HUES6 (cell line): ENCODE data around the gene CATSPER4.

Source experiments
- H3K27ac ChIP-seq: 2 replicates; pipeline ENCODE4 v1.7.0; 2013; ENCODE audit warnings: low read depth, mild to moderate bottlenecking, low read length, inconsistent platforms
- H3K27me3 ChIP-seq: 2 replicates; pipeline ENCODE4 v1.6.1; 2013; ENCODE audit warnings: low read length; ENCODE audit not compliant: control insufficient read depth, insufficient read depth
- H3K36me3 ChIP-seq: 2 replicates; pipeline ENCODE4 v1.6.1; 2013; ENCODE audit warnings: low read length; ENCODE audit not compliant: control insufficient read depth, insufficient read depth
- H3K4me1 ChIP-seq: 2 replicates; pipeline ENCODE4 v1.6.1; 2013; ENCODE audit warnings: low read length; ENCODE audit not compliant: control insufficient read depth, insufficient read depth
- H3K4me3 ChIP-seq: 2 replicates; pipeline ENCODE4 v1.5.1; 2013; ENCODE audit warnings: low read depth, low read length
- H3K9ac ChIP-seq: one replicate; pipeline ENCODE4 v1.6.1; 2013; ENCODE audit warnings: mild to moderate bottlenecking, low read length
- H3K9me3 ChIP-seq: 2 replicates; pipeline ENCODE4 v1.6.1; 2013; ENCODE audit warnings: low read depth, low read length; ENCODE audit not compliant: control insufficient read depth, insufficient read depth

Gene CATSPER4

GRCh38 chr1:26168410-26169197, 21.8 kb upstream of the CATSPER4 start, which contains the start of gene C1orf232:
C1orf232 (minus strand) TSS chr1:26168963; CDS start chr1:26168499, 464 bp downstream.
- Histone ChIP-seq H3K36me3 (peaks cover 9% of the 10 kb centered on the region), H3K9ac (peak within 1 kb of the TSS; percentile 91), H3K4me3 (peak within 1 kb of the TSS; percentile 89), H3K9me3 (no peaks in the 10 kb centered on the region), H3K4me1 (peaks cover 38% of the 10 kb centered on the region), H3K27ac (peak within 1 kb of the TSS; percentile 89; the same call in 1 of the 2 replicates), H3K27me3 (peaks cover 29% of the 10 kb centered on the region)

DNA sequence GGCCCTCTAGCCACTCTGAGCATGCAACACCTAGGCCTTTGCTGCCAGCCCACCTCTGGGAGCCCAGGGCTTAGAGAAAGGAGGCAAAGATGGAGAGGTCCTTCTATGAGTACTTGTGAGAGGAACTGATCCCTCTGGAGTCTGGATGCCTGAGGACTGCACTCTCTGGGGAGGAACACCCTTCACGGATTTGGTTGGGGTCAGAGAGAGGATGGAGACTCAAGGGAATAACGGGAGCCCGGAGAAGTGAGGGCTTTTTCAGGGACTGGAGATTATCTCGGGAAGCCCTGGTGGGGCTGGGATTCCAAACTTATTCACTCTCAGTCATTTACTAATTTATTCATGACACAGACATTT, 21.2 kb upstream of the CATSPER4 start:
- Histone ChIP-seq H3K4me3 (peak overlapping the region; percentile 89; the same call in 1 of the 2 replicates), H3K9ac (no peak overlapping the region), H3K27ac (no peak overlapping the region), H3K4me1 (peaks cover 38% of the 10 kb centered on the region), H3K9me3 (no peaks in the 10 kb centered on the region), H3K27me3 (peaks cover 24% of the 10 kb centered on the region), H3K36me3 (peaks cover 9% of the 10 kb centered on the region)

DNA sequence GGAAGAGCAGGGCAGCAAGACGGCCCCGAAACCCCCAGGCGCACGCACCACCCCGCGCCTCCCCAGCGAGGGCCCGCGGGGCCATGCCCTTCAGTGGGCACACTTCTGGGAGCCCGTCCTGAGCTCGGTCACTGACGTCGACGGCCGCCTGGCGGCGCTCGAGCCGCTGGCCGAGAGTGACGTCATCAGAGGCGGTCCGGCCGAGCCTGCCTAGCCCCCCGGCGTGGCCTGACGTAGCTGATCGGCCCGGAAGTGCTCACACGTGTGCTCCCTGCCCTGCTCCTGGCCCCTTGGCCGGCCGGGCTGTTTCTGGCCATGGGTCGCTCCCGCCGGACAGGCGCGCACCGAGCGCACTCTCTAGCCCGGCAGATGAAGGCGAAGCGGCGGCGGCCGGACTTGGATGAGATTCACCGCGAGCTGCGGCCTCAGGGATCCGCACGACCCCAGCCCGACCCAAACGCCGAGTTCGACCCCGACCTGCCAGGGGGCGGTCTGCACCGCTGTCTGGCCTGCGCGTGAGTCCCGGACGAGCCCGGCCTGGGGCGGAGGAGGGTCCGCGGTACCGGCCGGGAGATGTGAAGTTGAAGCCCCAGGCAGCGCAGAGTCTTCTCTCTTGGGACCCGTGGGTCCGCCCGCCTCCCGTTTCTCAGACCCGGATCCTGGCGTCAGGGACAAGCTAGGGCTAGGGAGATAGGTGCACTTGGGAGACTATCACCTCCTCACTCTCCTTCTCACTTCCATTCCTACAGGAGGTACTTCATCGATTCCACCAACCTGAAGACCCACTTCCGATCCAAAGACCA, 20.5 kb upstream of the CATSPER4 start, which contains the start of gene ZNF593:
Gene ZNF593, plus strand, starts transcription at position 240 of the 803 bp plus-strand sequence. Its CDS starts 76 bp downstream, at position 316.
- peaks cover 33% of the 10 kb centered on the region for H3K4me1 ChIP-seq
- H3K27ac ChIP-seq = peak within 1 kb of the TSS; percentile 89; the same call in 1 of the 2 replicates
- H3K9ac ChIP-seq = peak within 1 kb of the TSS; percentile 91
- H3K4me3 ChIP-seq = peak within 1 kb of the TSS; percentile 89
- H3K27me3 ChIP-seq = peaks cover 24% of the 10 kb centered on the region
- no peaks in the 10 kb centered on the region for H3K9me3 ChIP-seq
- H3K36me3 ChIP-seq = peaks cover 9% of the 10 kb centered on the region

DNA sequence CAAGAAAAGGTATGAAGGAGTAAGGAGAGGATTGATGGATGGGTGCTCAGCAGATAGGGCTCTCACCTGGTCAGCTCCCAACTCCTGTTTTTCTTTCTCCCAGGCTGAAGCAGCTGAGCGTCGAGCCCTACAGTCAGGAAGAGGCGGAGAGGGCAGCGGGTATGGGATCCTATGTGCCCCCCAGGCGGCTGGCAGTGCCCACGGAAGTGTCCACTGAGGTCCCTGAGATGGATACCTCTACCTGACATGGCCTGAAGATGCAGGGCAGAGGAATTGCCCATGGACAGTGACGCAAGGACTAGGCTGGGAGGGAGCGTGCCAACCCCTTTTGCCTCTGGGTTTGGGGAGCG, 20.0 kb upstream of the CATSPER4 start:
- H3K9me3 ChIP-seq = no peaks in the 10 kb centered on the region
- peak overlapping the region; percentile 89; the same call in 1 of the 2 replicates for H3K27ac ChIP-seq
- peak overlapping the region; percentile 89 for H3K4me3 ChIP-seq
- peaks cover 28% of the 10 kb centered on the region for H3K4me1 ChIP-seq
- peaks cover 19% of the 10 kb centered on the region for H3K27me3 ChIP-seq
- H3K9ac ChIP-seq = peak overlapping the region; percentile 91
- H3K36me3 ChIP-seq = peaks cover 9% of the 10 kb centered on the region

DNA sequence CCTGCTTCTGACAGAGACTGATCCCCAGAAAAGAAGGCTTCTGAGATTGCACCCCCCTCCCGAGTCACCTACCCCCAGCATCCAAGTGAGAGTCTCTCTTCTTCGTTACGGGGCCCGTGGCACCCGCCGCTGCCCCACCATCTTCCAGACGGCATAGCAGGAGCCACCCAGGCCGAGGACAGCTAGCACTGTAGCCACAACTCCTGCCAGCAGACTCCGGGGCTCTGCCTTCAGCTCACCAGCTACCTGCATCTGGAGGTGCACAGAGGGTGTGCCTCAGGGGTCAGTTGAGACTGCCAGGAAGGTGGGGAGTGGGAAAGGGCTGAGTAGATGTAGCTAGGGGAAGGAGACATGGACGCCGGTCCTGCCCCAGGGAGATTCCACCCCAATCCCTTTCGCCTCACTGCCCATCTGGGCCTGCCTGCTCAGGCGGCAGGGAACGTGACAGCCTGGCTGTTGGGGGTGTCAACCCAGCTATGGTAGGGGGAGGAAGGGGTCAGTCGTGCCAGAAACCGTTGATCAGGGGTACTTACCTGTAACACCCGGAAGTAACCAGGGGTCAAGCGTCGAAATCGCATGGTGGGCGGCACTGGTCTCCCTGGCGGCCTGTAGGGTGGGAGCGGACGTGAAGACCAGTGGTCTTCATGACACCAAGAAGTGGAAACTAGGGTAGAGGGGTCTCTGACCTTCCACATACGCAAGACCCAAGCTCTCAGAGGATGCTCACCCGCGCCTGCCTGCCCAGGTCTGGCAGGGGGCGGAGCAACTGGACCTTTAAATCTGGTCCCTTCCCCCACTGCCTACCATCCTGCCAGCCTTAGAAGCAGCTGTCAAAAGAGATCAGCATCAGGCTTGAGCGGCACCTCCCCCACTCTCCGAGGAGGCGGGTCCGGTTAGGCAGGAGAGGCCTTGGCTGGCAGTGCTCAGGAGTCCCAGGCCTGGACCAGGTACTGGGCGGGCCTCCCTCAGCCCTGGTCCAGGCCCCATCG, 19.0 kb upstream of the CATSPER4 start, which contains the start of gene ZNF593OS:
Gene ZNF593OS, minus strand, starts transcription at position 749 of the 989 bp plus-strand sequence. Its CDS starts 171 bp downstream, at position 578.
- H3K27ac ChIP-seq = no peak within 1 kb of the TSS
- no peaks in the 10 kb centered on the region for H3K9me3 ChIP-seq
- H3K4me3 ChIP-seq = peak within 1 kb of the TSS; percentile 89
- peaks cover 12% of the 10 kb centered on the region; the same call in 1 of the 2 replicates for H3K27me3 ChIP-seq
- H3K9ac ChIP-seq = peak within 1 kb of the TSS; percentile 91
- peaks cover 21% of the 10 kb centered on the region for H3K4me1 ChIP-seq
- peaks cover 9% of the 10 kb centered on the region for H3K36me3 ChIP-seq

DNA sequence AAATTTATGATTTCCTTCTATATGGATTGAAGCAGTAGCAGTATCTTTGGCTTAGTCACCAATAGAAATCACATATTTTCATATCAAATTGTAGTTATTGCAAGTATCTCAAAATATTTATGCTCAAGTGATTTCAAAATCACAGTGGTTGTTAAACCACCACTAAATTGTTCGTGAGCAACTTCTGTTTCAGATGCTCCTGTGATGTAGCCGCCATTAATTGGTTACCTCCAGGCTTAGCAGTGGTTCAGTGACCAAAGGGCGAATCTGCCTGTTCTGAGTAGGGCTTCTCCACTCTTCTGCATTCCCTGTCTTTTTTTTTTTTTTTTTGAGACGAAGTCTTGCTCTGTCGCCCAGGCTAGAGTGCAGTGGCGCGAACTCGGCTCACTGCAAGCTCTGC, 15.1 kb upstream of the CATSPER4 start:
- H3K9me3 ChIP-seq = no peaks in the 10 kb centered on the region
- H3K9ac ChIP-seq = no peak overlapping the region
- peaks cover 17% of the 10 kb centered on the region for H3K4me1 ChIP-seq

GRCh38 chr1:26177182-26177684, 13.2 kb upstream of the CATSPER4 start, which contains the start of gene CNKSR1:
CNKSR1 (plus strand) TSS chr1:26177491; CDS start chr1:26177548, 57 bp downstream.
- Histone ChIP-seq H3K27ac (no peak within 1 kb of the TSS), H3K4me3 (peak within 1 kb of the TSS; percentile 64), H3K9ac (no peak within 1 kb of the TSS), H3K36me3 (peaks cover 11% of the 10 kb centered on the region), H3K27me3 (no peaks in the 10 kb centered on the region), H3K9me3 (no peaks in the 10 kb centered on the region), H3K4me1 (peaks cover 3% of the 10 kb centered on the region; the same call in 1 of the 2 replicates)

More for the DNA sequence above, 15.1 kb upstream of the CATSPER4 start:
- peaks cover 9% of the 10 kb centered on the region for H3K36me3 ChIP-seq
- H3K4me3 ChIP-seq = no peak overlapping the region
- H3K27me3 ChIP-seq = no peaks in the 10 kb centered on the region
- H3K27ac ChIP-seq = no peak overlapping the region

GRCh38 chr1:26180010-26180506, 10.3 kb upstream of the CATSPER4 start:
- Histone ChIP-seq H3K27ac (no peak overlapping the region), H3K4me3 (no peak overlapping the region), H3K4me1 (peaks cover 3% of the 10 kb centered on the region; the same call in 1 of the 2 replicates)

DNA sequence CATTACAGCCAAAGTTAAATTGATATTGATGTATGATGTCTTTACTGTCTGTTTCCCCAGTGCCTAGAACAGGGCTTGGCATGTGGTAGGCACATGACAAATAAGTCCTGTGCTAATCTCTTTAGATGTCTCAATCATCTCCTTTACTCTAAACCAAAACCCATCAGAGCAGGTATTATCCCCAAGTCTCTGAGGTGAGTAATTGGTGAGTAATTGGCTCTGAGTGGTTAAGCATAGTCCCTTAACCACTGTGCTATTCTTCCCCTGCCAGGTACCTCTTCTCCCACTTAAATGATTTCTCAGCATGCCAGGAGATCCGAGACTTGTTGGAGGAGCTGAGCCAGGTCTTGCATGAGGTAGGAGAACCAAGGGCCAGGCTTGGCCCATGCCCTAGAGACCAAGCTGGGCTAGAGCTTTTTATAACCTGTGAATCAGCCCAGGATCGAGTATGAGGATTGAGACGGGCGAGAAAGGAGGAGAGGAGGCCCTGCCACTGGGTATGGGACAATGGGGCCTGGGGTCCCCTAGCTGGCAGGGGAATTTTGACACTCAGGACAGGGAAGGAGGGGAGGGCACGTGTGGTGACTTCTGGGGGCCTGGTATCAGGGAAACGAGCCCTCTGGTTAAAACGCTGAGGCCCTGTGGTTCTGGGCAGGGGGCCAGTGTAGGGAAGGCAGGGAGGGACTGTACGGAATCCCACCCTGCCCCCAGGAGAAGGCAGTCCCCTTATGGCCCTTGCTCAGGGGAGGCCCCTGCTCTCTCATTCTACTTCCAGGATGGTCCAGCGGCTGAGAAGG, 8.6 kb upstream of the CATSPER4 start:
- Histone ChIP-seq H3K27me3 (no peaks in the 10 kb centered on the region), H3K9me3 (no peaks in the 10 kb centered on the region), H3K36me3 (peaks cover 32% of the 10 kb centered on the region), H3K9ac (no peak overlapping the region), H3K4me1 (peaks cover 3% of the 10 kb centered on the region; the same call in 1 of the 2 replicates), H3K27ac (no peak overlapping the region), H3K4me3 (no peak overlapping the region)

More at GRCh38 chr1:26180010-26180506, 10.3 kb upstream of the CATSPER4 start:
- Histone ChIP-seq H3K27me3 (no peaks in the 10 kb centered on the region), H3K36me3 (peaks cover 28% of the 10 kb centered on the region), H3K9ac (no peak overlapping the region), H3K9me3 (no peaks in the 10 kb centered on the region)
